A673 (cell line): ENCODE data around the gene LPAR6. TPM values are rescaled to one million over a fixed set of nuclear protein-coding genes. Genes with fewer than 3 reads are reported as not detected.

ENCODE experiments used
- BruUV-seq: library from RNA; stranded (reverse); fragments of 400-500 nt; replicated peaks from 2 replicates; lab custom pipeline; 2021; lab: Mats Ljungman, UMichigan
- CTCF ChIA-PET: fragments of 300-600 bp; sonication (Branson Sonifier 250); formaldehyde crosslinking; loops from one replicate; lab custom pipeline; 2022; ENCODE audit warnings: antibody characterized with exemption; lab: Charles Lee
- POLR2A ChIA-PET: fragments of 300-600 bp; sonication (Branson Sonifier 250); formaldehyde crosslinking; loops from one replicate; lab custom pipeline; 2022; ENCODE audit warnings: antibody characterized with exemption; ENCODE audit not compliant: low non-redundant PET; lab: Charles Lee
- DNase-seq: peaks from one replicate; pipeline ENCODE4 v3.0.0-alpha.2; 2015; ENCODE audit warnings: low spot score
- H3K27ac ChIP-seq: fragments of 200-600 bp; sonication (generic); 2 replicates; pipeline ENCODE4 v1.5.1; 2016; ENCODE audit warnings: mixed run types, low read depth, mild to moderate bottlenecking, mixed read lengths, antibody characterized with exemption, low read length; ENCODE audit not compliant: poor library complexity, severe bottlenecking
- H3K27me3 ChIP-seq: fragments of 200-600 bp; sonication (generic); replicated peaks from 2 replicates; pipeline ENCODE4 v1.6.1; 2017; ENCODE audit warnings: mixed run types, low read depth, mild to moderate bottlenecking, mixed read lengths, antibody characterized with exemption, low read length; ENCODE audit not compliant: insufficient read depth, poor library complexity
- H3K36me3 ChIP-seq: fragments of 200-600 bp; sonication (generic); 2 replicates; pipeline ENCODE4 v1.6.1; 2016; ENCODE audit warnings: mixed run types, mild to moderate bottlenecking, mixed read lengths, antibody characterized with exemption, low read length; ENCODE audit not compliant: insufficient read depth, poor library complexity, severe bottlenecking
- H3K4me1 ChIP-seq: fragments of 200-600 bp; sonication (generic); 2 replicates; pipeline ENCODE4 v1.6.1; 2017; ENCODE audit warnings: mixed run types, mild to moderate bottlenecking, mixed read lengths, antibody characterized with exemption, low read length; ENCODE audit not compliant: insufficient read depth, poor library complexity, severe bottlenecking
- H3K4me3 ChIP-seq: fragments of 200-600 bp; sonication (generic); 2 replicates; pipeline ENCODE4 v1.5.1; 2016; ENCODE audit warnings: low read depth, mixed run types, mild to moderate bottlenecking, mixed read lengths, low read length; ENCODE audit not compliant: poor library complexity, severe bottlenecking
- H3K9me3 ChIP-seq: fragments of 200-600 bp; sonication (generic); 2 replicates; pipeline ENCODE4 v1.6.1; 2016; ENCODE audit warnings: mixed run types, low read depth, mild to moderate bottlenecking, mixed read lengths, antibody characterized with exemption, low read length; ENCODE audit not compliant: poor library complexity, severe bottlenecking
- EZH2 ChIP-seq: fragments of 200-600 bp; sonication (generic); IDR thresholded peaks from 2 replicates; pipeline ENCODE4 v1.6.1; 2017; ENCODE audit warnings: borderline replicate concordance, low read depth, mild to moderate bottlenecking, mixed read lengths, antibody characterized with exemption, low read length; ENCODE audit not compliant: poor library complexity, severe bottlenecking
- intact Hi-C: fragments of 100-400 bp; cut with micrococcal nuclease; formaldehyde crosslinking; loops from one replicate; pipeline ENCODE4 v1.10.0; 2022; ENCODE audit not compliant: unreplicated experiment
- total RNA-seq: library from RNA; stranded (reverse); gene quantifications from 2 replicates; pipeline ENCODE4 v1.2.3, GENCODE V29; 2021
- TF ChIP-seq, protein P1 (sequence below): fragments of 300-800, 200-600 bp; sonication (generic); conservative IDR thresholded peaks from 2 replicates; pipeline ENCODE4 v1.5.1; 2017; ENCODE audit warnings: low read depth, mild to moderate bottlenecking, antibody characterized with exemption, low read length, moderate library complexity, mixed read lengths

Gene LPAR6
- total RNA-seq, 1 experiment from 2014 or later, result 6.7 TPM

DNA sequence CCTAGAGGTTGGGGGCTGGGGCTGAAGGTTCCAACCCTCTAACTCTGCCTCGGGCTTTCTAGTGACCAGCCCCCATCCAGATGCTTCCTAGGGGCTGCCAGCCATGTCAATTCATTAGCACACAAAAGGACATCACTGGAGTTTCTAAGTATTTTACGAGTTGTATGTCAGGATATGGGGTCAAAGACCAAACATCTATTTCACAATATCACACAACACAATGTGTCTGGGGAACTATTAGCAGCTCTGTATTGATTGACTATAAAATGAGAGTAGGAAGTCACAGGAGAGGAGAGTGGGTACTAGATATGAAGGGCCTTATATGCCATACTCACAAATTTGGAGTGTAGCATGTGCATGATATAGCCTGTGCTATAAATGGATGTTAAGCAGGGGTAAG lies 42.1 kb downstream of the LPAR6 start:
- intact Hi-C loops, result no loop called here
- H3K4me3 ChIP-seq, result no peak overlapping the region
- TF ChIP-seq EZH2, result no peak
- TF ChIP-seq, protein P1, sequence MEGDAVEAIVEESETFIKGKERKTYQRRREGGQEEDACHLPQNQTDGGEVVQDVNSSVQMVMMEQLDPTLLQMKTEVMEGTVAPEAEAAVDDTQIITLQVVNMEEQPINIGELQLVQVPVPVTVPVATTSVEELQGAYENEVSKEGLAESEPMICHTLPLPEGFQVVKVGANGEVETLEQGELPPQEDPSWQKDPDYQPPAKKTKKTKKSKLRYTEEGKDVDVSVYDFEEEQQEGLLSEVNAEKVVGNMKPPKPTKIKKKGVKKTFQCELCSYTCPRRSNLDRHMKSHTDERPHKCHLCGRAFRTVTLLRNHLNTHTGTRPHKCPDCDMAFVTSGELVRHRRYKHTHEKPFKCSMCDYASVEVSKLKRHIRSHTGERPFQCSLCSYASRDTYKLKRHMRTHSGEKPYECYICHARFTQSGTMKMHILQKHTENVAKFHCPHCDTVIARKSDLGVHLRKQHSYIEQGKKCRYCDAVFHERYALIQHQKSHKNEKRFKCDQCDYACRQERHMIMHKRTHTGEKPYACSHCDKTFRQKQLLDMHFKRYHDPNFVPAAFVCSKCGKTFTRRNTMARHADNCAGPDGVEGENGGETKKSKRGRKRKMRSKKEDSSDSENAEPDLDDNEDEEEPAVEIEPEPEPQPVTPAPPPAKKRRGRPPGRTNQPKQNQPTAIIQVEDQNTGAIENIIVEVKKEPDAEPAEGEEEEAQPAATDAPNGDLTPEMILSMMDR, result no peak
- peaks cover 7% of the 10 kb centered on the region for H3K36me3 ChIP-seq
- no peaks in the 10 kb centered on the region for H3K27me3 ChIP-seq
- ChIA-PET POLR2A (no interaction called here), CTCF (no interaction called here)
- no TSS peak for BruUV-seq
- DNase-seq, result no peak
- no peaks in the 10 kb centered on the region for H3K4me1 ChIP-seq
- no peak overlapping the region for H3K27ac ChIP-seq
- H3K9me3 ChIP-seq, result no peaks in the 10 kb centered on the region

GRCh38 chr13:48369988-48370387 lies 42.9 kb downstream of the LPAR6 start:
- Histone ChIP-seq H3K27me3 (no peaks in the 10 kb centered on the region), H3K27ac (no peak overlapping the region), H3K4me1 (no peaks in the 10 kb centered on the region), H3K36me3 (peaks cover 4% of the 10 kb centered on the region), H3K9me3 (no peaks in the 10 kb centered on the region), H3K4me3 (no peak overlapping the region)
- POLR2A ChIA-PET, result no interaction called here
- BruUV-seq, result no TSS peak
- intact Hi-C loops, result no loop called here
- no peak for TF ChIP-seq EZH2
- TF ChIP-seq, protein P1, result no peak
- CTCF ChIA-PET, result no interaction called here
- no peak for DNase-seq

Other genes with a start within 250 kb of the LPAR6 start
- gene ITM2B, start 179.9 kb downstream of the LPAR6 start, total RNA-seq, result 168 and 190 TPM in 2 replicates
- gene RB1, start 109.4 kb downstream of the LPAR6 start, total RNA-seq, result 52.9 and 57.1 TPM in 2 replicates
- gene RCBTB2, start 120.0 kb upstream of the LPAR6 start, total RNA-seq, result 4.3 and 6.3 TPM in 2 replicates
- gene CYSLTR2, start 240.8 kb upstream of the LPAR6 start, total RNA-seq, result not detected in 2 replicates